NCI-H526 treated with DMSO at 0.1 percent for 48 hours (cell line): Measurements from ENCODE around the gene TYMS.

Experiments used
- DNase-seq: peaks from one replicate; lab custom pipeline; 2025; lab: John Stamatoyannopoulos, UW

Gene TYMS

DNA sequence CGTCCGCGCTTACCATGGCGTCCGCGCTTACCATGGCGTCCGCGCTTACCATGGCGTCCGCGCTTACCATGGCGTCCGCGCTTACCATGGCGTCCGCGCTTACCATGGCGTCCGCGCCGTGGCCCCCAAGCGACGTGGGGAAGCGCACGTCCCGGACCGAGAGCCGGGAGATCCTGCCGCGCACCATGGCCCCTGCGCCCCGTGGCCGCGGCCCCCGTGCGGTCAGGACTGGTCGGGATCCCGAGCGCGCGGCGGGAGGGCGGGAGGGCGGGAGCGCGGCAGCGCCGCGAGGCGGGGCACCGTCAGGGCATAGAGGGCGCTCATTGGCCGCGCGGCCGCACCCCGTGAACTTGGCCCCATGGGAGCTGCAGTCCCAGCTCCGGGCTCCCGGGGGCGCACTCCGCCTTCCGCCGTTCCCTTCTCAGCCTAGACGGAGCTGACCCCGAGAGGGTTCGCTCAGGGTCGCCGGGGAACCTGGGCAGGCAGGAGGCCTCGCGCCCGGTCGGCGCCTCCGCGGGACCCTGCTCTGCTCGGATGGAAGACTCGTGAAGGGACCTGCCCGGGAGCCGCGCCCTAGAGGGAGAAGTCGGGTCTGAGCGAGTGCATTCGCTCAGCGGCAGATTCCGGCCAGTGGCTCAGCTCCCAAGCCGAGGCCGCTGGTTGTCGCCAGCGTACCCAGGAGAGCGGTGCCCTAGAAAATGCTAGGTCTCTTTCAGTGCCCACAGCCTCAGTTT lies 55.1 kb downstream of the TYMS start, which contains the start of gene ENOSF1:
TSS of gene ENOSF1 (minus strand) at position 230 of the 734 bp plus-strand sequence. CDS start at position 187, 43 bp downstream.
- DNase-seq, result peak; percentile 11

DNA sequence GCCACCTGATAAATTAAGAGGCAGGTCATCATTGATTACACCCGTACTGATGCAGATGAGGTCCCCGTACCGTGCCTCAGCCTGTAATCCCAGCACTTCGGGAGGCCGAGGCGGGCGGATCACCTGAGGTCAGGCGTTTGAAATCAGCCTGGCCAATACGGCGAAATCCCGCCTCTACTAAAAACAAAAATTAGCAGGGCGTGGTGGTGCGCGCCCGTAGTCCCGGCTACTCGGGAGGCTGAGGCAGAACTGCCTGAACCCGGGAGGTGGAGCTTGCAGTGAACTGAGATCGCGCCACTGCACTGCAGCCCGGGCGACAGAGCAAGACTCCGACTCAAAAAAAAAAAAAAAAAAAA lies 55.7 kb downstream of the TYMS start:
- no peak for DNase-seq

DNA sequence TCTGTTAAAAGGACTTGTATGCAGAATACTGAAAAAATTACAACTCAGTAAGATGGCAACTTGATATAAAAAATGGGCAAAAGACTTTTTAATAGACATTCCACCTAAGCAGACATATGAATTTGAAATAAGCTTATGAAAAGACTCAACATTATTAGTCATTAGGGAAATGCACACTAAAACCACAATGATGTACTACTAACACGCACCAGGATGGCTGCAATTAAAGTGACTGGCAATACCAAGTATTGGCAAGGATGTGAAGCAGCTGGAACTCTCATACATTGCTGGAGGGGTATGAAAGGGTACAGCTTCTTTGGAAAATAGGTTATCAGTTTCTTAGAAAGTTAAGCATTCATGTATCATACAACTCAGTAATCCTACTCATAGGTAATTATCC lies 58.2 kb downstream of the TYMS start:
- no peak for DNase-seq

DNA sequence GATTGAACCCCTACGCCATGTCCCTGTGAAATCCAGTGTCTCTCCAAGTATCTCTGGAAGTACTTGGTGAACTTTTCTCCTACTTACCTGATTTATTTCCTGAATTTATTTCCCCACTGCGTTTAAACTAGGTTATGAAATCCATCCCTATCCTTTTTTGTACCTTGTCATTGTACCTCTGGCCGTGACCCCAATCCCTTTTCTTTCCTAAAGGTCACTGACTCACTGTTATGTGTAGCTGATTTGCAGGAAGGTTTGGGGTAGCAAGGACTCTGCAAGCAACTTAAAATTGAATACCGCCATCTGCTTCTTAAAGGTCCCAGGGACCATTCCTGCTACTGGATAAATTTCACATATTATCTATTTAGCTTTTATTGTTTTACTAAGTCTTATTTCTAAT lies 59.5 kb downstream of the TYMS start:
- no peak for DNase-seq
